ENCODE results near the gene NPHP1. TPM values are rescaled to one million over a fixed set of nuclear protein-coding genes. Genes with fewer than 3 reads are reported as not detected.

The NPHP1 gene
- total and polyA plus RNA-seq, 12 donors: 2.4 to 14.2 (median 5.9) TPM

GRCh38 chr2:110100480-110100879, 104.3 kb downstream of the NPHP1 start:
- intact Hi-C loops (cut with DNase I): no loop called here
- Histone ChIP-seq H3K27me3 (no peaks in the 10 kb centered on the region), H3K4me3 (no peak overlapping the region), H3K9me3 (replicated peaks in 1 of 3) (no peaks in the 10 kb centered on the region), H3K4me1 (replicated peaks in 1 of 2) (peaks cover 6 to 16% of the 10 kb centered on the region in 2 donors), H3K27ac (peak overlapping the region in 4 of 5 donors; percentile 57 to 96 (median 84)), H3K36me3 (replicated peaks in 1 of 2) (no peaks in the 10 kb centered on the region)
- WGBS, 4 donors: 64 to 79% (median 69%) methylated on average over 4 to 8 of the region's 8 CpGs
- TF ChIP-seq POLR2A (IDR thresholded peaks at IDR 0.05): no peak
- no peak for TF ChIP-seq CTCF (IDR thresholded peaks at IDR 0.05)
- peak in 3 of 7 donors; percentile 17 to 54 (median 40) for DNase-seq

GRCh38 chr2:110099471-110100225, 105.2 kb downstream of the NPHP1 start:
- 79 to 86% (median 84%) methylated on average over 5 to 10 of the region's 10 CpGs for WGBS, 4 donors

GRCh38 chr2:110099038-110099425, 105.8 kb downstream of the NPHP1 start:
- no peaks in the 10 kb centered on the region for H3K27me3 ChIP-seq
- 78 to 91% (median 87%) methylated on average over 6 of the region's 6 CpGs for WGBS, 4 donors
- no peaks in the 10 kb centered on the region for H3K9me3 ChIP-seq (replicated peaks in 1 of 3)
- no peak overlapping the region for H3K4me3 ChIP-seq
- peaks cover 6 to 16% of the 10 kb centered on the region in 2 donors for H3K4me1 ChIP-seq (replicated peaks in 1 of 2)
- DNase-seq: peak in 1 of 7 donors; percentile 46
- no peaks in the 10 kb centered on the region for H3K36me3 ChIP-seq (replicated peaks in 1 of 2)
- TF ChIP-seq CTCF (IDR thresholded peaks at IDR 0.05): no peak
- TF ChIP-seq POLR2A (IDR thresholded peaks at IDR 0.05): no peak
- peak overlapping the region in 1 of 5 donors; percentile 2 for H3K27ac ChIP-seq
- intact Hi-C loops (cut with DNase I): no loop called here

More at GRCh38 chr2:110099471-110100225, 105.2 kb downstream of the NPHP1 start:
- intact Hi-C loops (cut with DNase I): no loop called here
- no peaks in the 10 kb centered on the region for H3K9me3 ChIP-seq (replicated peaks in 1 of 3)
- H3K27me3 ChIP-seq: no peaks in the 10 kb centered on the region
- no peak overlapping the region for H3K4me3 ChIP-seq
- TF ChIP-seq POLR2A (IDR thresholded peaks at IDR 0.05) (no peak), CTCF (IDR thresholded peaks at IDR 0.05) (no peak)
- peaks cover 6 to 16% of the 10 kb centered on the region in 2 donors for H3K4me1 ChIP-seq (replicated peaks in 1 of 2)
- no peaks in the 10 kb centered on the region for H3K36me3 ChIP-seq (replicated peaks in 1 of 2)
- peak overlapping the region in 1 of 5 donors; percentile 96 for H3K27ac ChIP-seq
- DNase-seq: peak in 1 of 7 donors; percentile 47

GRCh38 chr2:110097506-110098220, 107.2 kb downstream of the NPHP1 start:
- H3K4me3 ChIP-seq: no peak overlapping the region
- peak in 1 of 7 donors; percentile 35 for DNase-seq
- H3K27ac ChIP-seq: no peak overlapping the region
- no peaks in the 10 kb centered on the region for H3K36me3 ChIP-seq (replicated peaks in 1 of 2)
- no peaks in the 10 kb centered on the region for H3K27me3 ChIP-seq
- intact Hi-C loops (cut with DNase I): no loop called here
- 82 to 89% (median 83%) methylated on average over 14 of the region's 14 CpGs for WGBS, 4 donors
- no peak for TF ChIP-seq CTCF (IDR thresholded peaks at IDR 0.05)
- TF ChIP-seq POLR2A (IDR thresholded peaks at IDR 0.05): no peak
- peaks cover 6 to 16% of the 10 kb centered on the region in 2 donors for H3K4me1 ChIP-seq (replicated peaks in 1 of 2)
- H3K9me3 ChIP-seq (replicated peaks in 1 of 3): no peaks in the 10 kb centered on the region
